Frontal cortex (tissue), 4 donors: ENCODE results near the gene STK33. TPM values are rescaled to one million over a fixed set of nuclear protein-coding genes. Genes with fewer than 3 reads are reported as not detected.
A peak's percentile ranks its signal among the peaks of the same experiment; 100 is the strongest.

Experiments
- DNase-seq, 2 donors: peaks; one replicate each; pipeline ENCODE4 v3.0.0; 2012; ENCODE audit warnings: low spot score in 2 of 2
- FAIRE-seq: peaks from 2 replicates; lab custom pipeline; 2012; peaks lifted over from hg19 to GRCh38; lab: Jason Lieb, UNC
- total RNA-seq: library from RNA; depleted of rRNA; stranded (reverse); fragments of >200 nt; gene quantifications from one replicate; pipeline ENCODE4 v1.2.3, GENCODE V29; 2014
- donor health status: control.
- donor health status: control.
- donor health status: control.

The STK33 gene
- total RNA-seq, 1 donor from 2014 or later: 7.3 TPM

DNA sequence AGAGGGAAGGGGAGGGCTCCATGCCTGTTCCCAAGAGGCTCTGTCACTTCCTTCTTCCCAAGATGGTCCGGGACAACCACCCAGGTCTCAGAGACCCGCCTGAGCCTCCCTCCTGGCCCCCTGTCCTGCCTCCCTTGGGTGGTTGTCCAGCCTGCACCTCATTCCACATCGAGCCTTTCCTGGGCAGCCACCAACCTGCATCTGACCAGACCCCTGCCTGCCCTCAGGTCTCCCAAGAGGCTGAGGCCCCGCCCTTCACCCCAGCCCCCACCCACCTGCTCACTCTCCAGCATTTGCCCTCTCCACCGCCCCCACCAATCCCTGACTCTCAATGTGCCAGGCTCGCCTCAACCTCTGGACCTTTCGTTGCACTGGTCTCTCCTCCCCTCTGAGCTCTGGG lies 232.8 kb downstream of the STK33 start:
- FAIRE-seq: no peak
- DNase-seq: no peak

DNA sequence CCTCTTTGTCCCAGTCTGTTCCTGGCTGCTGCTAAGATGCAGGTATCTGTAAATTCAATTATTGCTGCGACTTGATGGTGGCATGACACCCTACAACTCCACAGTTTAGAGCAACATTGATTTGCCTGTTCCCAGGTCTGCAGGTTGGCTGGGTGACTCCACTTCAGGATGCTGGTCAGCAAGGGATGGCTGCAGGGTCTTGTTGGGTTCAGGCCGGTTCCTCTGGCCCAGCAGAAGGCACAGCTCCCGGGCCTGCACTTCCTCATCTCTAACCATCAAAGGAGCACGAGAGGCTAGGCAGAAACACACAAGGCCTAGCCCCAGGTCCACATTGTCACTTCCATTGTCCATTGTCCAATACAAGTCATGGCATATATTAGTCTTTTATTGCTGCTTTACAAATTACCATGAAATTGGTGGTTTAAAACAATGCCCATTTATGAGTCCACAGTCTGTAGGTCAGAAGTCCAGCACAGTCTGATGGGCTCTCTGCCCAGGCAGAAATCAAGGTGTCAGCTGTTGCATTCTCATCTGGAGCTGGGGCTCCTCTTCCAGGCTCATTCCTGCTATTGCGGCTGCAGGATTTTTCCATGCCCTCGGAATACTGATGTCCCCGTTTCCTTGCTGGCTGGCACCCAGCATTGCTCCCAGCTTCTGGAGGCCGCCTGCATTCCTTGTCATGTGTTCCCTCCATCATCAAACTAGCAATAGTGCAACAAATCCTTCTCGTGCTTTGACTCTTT lies 233.8 kb downstream of the STK33 start:
- no peak for DNase-seq
- FAIRE-seq: no peak

DNA sequence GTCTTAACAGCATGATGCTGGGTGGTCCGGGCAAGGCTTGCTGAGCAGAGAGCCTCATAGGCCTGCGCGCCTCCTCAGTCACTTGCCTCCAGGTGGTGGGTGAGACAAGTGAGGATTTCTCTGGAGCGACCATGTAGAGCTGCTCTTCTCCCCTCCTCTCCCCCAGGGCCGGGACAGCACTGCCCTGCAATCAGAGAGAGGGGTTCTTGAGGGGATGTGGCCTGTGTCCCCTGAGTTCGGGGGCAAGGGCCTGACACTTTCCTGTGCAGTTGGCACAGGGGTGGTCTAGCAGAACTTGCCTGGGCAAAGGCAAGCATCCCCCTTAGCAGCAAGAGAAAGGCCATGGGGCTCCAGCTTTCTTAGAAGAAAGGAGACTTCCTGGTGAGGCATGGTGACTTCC lies 234.5 kb downstream of the STK33 start:
- no peak for FAIRE-seq
- no peak for DNase-seq

DNA sequence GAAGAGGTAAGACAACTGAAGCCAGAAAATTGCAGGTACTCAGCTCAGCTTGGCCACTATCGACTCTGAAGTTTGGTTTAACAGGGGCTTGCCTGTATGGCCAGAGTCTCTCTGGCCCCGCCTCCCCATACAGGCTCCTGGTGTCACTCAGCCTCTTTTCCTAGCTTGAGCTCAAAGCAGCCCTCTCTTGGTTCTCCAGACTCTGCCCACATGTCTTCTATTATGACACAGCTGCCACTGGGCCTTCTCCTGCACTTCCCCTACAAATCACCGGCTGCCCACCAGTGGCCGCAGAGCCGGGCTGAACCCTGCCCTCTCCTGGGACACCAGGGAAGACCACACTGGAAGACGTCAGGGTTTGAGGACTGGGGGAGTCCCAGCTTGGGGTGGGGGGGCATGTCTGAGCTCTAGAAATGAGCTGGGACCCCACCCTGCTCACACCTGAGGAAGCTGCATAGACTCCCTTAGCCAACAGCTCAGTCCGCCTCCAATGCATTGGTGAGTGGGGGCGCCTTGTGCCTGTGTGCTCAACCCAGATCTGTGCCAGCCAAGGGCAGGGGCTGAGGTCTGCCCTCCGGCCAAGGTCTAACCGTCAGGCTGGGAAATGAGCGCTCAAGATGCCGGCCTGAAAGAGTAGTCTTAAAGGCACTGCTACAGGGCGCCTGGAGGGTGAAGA lies 236.0 kb downstream of the STK33 start:
- no peak for DNase-seq
- no peak for FAIRE-seq

DNA sequence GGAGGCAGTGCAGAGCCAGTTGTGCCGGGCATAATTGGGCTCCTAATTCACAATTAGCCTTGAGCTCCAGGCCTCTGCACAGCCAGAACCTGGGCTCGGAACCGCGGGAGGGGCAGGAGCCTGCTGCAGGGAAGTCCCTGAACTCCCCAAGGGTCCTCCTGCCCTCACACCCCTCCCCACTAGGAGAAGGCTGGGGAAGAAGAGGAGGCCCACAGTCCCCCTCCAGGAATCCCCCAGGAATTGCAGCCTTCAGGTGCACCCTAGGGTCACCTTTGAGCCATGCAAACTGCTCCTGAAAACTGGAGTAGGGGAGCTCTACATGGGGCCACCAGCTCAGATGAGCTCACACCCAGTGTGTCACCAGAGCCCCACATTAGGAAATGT lies 236.5 kb downstream of the STK33 start:
- DNase-seq (no peak), FAIRE-seq (no peak)

DNA sequence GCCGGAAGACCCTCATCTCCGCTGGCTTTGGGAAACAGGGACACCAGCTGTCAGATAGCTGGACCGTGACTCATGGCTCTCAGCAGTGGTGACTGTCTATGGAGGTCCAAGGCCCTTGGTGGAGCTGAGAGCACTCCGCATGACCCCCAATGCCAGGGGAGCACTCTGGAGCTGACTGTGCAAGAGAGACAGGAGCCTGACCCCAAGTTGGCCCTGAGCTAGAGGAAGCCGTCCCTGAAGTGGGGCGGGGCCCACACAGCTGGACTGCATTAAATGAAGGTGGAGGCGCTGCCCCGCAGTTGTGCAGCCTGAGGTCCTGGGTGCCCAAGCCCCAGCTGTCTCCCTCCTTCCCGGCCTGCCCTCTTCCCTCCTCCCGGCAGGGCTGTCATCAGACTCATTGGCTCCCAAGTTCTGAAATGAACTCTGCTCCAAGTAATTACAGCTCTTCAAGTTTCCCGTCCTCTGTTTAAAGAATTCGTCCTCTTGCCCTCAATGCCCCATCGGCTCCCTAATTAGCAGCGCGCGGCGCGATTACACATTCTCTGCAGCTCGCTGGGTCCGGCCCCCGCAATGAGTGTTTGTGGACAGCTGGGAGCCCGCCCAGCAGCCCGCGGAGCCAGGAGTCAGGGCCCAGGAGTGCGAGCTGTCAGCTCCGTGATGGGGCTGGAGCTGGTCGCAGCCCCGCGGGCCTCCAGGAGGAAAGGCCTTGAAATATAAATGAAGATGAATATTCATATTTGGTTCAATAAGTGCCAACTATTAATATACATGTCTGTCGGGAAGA lies 237.1 kb downstream of the STK33 start:
- DNase-seq (peak in 1 of 2 donors; percentile 40), FAIRE-seq (no peak)

DNA sequence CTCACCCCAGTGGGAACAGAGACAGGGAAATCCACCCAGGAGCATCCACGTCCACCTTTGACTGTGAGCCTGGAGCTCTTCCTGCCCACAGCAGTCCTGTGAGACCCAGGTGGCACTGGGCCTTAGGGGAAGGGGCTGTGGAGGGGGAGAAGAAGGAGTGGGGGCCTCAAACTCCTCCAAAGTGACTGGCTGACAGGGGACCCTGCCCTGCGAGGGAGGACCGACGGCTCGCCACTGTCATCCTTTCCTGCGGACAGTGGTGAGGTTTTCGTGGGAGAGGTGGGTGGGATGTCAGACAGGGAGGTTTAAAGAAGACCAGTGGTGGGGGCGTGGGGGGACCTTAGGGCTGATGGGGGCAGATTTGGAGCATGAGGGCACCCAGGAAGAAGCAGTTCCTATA lies 237.8 kb downstream of the STK33 start:
- FAIRE-seq (no peak), DNase-seq (no peak)

DNA sequence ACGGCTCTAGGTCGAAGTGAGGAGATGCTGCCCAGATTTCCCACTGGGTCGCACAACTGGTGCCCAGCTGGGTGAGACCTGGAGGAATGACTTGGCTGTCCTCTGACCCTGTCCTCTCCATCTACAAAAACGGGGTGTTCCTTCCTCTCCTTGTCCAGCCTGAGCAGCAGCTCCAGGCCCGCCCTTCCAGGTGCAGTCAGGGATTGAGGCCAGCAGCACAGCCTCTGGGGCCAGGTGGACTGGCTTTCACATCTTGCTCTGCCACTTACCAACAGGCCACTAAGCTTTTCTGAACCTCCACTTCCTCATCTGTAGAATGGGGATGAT lies 238.6 kb downstream of the STK33 start:
- FAIRE-seq: no peak

DNA sequence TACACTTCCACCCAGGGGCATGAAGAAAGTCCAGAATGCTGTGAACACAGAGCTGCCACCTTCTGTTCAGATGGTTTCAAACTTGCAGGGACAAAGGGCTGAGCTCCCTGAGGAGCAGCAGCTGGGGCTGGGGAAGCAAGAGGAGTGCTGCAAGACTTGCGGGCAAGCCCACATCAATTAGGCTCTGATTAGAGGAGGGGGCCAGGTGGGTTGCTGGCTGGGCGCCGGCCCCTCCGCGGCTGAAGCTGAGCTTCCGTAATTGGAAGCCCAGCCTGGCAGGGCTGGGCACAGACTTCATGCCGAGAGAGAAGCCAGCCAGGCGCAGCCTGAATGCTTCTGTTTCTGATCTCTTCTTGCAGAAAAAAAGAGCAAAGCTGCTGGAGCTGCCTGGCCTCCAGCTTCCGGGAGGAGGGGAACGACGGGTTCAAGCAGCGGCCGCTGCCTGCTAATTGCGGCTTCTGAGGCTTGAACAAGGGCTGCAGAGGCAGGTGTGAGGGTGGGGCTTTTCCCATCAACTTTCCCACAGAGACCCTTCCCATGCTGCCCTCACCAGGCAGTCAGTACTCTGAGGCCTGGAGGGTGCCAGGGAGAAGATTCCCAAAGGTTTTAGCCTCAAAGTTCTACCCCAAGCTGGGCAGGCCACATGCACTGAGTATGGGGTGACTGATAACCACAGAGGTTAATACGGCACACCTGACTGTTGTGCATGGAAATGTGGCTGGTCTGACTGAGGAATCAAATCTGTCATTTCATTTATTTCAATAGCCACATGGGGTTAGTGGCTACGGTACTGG lies 239.2 kb downstream of the STK33 start:
- DNase-seq (peak in 1 of 2 donors; percentile 49), FAIRE-seq (no peak)

More for the DNA sequence above, 238.6 kb downstream of the STK33 start:
- no peak for DNase-seq

DNA sequence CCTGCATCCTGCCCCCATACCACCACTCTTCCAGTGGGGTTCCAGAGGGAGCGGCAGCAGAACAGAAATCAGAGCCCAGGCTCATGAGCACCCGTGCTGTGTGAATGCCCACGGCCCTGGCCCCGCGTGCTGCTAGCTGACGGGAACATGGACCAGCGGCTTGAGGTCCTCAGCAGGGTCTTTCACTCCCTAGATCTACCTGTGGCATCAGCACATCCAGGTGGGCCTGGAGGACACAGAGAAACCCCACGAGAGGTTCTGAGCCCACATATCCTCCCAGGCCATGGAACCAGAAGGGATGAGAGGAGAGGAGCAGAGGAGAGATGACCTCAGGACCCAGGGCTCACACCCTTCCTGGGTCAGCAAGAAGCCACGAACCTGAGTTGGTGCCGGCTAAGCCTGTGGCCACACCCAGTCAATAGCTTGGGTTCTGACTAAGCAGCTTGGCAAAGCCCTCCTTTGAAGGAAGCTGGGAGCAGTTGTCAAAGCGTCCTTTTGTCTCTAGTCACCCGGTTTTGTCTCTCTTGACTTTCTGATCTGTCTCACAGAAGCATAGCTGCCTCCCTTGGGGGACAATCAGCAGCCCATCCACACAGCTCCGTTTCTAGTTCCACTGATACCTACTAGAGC lies 241.0 kb downstream of the STK33 start:
- no peak for FAIRE-seq
- DNase-seq: no peak

DNA sequence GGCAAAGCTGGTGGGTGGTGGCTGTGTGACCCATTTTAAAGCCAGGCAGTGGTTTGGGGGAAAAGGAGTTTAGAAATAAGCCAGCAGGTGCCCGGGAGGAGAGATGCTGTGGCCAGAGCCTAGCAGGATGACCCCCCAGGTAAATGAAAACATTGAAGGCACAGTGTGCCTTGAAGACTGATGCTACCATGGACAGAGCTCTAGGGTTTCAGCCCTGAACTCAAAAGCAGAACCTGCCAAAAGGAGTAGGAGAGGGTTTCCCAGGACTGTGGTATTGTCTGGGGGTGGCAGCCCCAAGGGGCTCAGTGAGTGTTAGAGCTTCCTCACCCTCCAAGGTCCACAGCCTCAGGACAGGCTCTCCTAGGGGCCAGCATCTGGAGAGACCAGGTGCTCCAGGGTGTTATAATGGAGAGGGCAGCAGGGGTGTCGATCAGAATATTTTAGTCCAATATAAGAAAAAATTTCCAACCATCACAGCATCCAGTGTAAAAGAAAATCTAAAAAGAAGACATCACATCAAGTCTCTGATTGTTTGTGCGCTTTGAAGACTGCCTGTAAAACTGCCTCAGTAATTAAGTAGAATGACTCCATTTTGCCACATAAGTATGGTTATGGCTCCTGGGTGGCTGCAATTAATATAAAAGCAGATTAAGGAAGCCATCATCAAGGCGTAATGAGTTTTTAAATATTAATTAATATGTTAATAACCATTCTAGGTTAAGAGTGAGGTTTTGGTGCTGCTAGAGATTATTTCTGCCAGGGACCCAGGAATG lies 241.7 kb downstream of the STK33 start:
- DNase-seq (no peak), FAIRE-seq (no peak)

DNA sequence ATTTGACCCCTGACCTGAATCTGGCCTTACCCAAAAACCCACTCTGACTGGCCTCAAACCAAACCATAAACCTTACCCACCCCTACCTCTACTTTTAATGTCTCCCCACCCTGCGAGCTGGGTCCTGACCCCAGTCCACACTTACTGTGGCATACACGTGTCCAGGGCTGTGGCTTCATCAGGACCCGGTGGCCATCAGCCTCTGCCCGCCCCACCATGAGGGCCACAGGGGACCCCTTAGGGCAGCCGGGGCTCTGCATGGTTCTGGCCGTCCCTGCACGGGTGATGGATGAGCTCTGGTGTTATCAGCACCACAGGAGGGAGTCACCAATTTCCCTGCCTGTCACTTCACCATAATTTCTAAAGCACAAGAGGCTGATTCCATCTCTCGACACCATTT lies 242.8 kb downstream of the STK33 start:
- DNase-seq (no peak), FAIRE-seq (no peak)

DNA sequence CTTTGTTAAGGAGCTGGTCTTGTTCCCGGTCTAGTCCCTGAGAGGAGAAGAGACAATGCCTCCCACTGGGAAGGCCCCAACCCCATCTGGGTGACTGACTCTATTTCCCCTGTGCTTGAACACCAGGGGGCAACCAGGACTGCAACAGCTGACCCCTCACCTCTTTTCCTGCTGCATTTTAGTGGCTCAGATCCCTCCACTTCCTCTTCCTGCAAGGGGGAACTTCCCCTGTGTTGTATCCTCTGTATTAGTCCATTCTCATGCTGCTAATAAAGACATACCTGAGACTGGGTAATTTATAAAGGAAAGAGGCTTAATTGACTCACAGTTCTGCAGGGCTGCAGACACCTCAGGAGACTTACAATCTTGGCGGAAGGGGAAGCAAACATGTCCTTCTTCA lies 246.1 kb downstream of the STK33 start:
- DNase-seq (no peak), FAIRE-seq (no peak)

DNA sequence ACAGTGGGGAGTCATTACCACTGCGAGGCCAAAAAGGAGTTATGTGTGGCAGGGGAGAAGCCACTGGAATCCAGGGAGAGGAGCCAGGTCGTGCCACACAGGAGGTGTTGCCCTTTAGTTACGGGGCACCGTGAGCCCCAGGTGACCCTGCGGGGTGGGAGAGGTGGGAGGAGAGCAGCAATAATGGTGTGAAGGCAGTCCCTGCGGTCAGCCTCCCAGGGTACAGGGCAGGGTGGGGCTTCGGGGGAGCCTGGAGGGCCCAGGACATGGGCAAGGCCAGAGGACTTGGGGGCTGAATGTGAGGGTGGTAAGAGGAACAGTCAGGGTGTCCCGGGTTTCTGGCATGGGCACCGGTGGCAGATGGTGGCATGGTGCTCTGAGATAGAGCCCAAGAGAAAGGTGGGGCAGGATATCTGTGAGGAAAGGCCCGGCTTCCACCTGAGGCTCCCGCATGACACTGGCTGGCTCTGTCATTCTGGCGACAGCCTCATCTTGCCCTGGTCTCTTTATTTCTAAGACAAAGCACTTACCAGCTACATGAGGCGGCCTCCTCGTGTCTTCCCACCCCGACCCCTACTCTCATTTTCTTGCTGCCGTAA lies 247.8 kb downstream of the STK33 start:
- FAIRE-seq (no peak), DNase-seq (no peak)

DNA sequence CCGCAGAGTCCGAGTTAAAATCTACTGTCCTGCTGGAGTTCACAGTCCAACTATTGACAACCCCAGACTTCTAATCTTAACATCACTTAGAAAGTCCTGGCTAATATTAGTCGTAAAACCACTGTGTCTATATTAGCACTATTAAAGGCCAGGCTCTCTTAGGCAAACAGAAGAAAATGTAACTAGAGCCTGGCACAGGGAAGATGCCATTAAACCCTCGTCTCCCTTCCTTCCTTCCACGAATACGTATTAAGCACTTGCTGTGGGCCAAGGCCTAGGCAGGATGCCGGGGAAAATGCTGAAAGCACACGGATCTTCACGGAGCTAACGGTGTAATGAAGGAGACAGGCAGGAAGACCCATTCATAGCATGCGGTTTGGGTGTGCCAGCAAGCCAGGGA lies 248.8 kb downstream of the STK33 start:
- FAIRE-seq: no peak
- no peak for DNase-seq

DNA sequence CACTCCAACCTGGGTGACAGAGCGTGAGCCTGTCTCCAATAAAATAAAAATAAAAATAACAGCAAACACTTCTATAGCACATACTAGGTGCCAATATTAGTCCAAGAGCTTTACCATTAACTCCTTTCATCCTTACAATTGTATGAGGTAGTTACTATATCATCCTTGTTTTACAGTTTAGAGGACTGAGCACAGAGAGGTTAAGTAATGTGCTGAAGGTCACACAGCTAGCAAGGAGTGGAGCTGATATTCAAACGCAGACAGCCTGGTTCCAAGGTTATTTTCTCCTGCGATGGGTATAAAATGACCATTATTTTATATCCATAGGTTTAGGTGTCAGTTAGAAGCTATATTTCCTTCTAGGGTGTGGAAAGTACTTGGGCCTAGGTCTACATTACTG lies 249.7 kb downstream of the STK33 start:
- no peak for DNase-seq
- no peak for FAIRE-seq

DNA sequence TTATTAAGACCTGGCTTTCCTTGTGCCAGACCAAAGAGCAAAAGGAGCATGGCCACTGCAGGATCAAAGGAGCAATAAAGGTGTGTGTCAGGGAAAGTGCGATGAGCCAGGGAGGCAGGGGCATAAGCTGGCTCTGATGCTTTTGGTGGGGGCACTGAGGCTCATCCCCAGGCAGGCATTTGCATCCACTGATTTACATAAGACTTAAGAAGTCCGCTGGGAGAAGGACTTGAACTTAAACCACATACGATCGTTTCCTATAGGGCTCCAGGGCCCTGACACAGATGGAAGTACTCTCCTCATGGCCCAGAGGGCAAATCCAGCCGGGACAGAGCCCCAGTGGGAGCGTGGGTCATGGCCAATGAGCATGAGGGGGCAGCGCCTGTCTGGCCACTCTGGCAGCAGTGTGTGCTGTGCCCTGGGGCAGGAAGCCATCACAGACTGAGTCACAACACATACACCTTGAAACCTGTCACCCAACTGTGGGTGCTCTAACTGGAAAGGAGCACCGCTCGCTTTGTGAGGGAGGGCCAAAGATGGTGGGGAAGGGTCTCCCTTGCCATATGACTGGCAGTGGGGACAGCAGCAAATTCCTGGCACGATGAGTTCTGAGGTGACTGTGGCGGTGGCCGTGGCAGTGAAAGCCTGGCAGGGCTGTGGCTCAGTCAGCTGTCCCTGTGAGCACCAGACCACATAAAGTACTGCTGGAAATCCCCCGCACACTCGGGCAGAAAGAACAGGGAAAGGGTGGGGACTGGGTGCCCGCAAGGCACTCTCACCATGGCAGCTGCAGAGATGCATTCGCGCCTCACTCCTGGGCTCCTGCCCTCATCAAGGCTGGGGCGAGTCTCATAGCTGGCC lies 251.0 kb downstream of the STK33 start:
- no peak for DNase-seq
- no peak for FAIRE-seq

DNA sequence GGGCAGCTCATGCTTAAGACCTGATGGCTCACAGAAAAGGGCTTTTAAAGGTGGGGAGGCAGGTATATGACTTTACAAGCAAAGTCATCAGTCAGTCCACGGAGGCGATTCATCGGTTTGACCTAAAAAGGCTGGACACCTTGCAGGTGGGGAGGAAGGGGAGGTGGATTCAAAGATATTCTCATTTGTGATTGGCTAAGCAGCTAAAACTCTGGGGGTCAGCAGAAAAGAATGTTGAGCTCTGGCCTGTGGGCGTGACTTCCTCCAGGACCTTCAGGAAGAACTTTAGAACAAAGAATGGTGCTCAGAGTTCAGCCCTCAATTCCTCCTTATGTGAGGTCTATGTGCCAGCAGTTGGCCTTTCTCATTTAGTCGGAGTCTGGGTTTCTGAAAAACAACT lies 252.0 kb downstream of the STK33 start:
- FAIRE-seq (no peak), DNase-seq (no peak)
